Mucosa of gallbladder (tissue), 1 donor: ENCODE results near the gene PALLD. TPM values are rescaled to one million over a fixed set of nuclear protein-coding genes. Genes with fewer than 3 reads are reported as not detected.

Source experiments
- DNase-seq: peaks from one replicate; pipeline ENCODE4 v3.0.0-alpha.2; 2020; ENCODE audit warnings: low spot score
- total RNA-seq: library from RNA; stranded (reverse); gene quantifications from one replicate; pipeline ENCODE4 v1.2.1, GENCODE V29; 2021
- donor health status: DM: no; HTN: no; CAD: no.

The PALLD gene
- total RNA-seq, 1 donor from 2014 or later = 250 TPM

GRCh38 chr4:168849030-168849675, 352.3 kb downstream of the PALLD start:
- no peak for DNase-seq

GRCh38 chr4:168849997-168850396, 353.1 kb downstream of the PALLD start:
- DNase-seq = no peak

- DNase-seq = no peak
Observed at GRCh38 chr4:168852387-168852786, 355.5 kb downstream of the PALLD start.

GRCh38 chr4:168852933-168853713, 356.3 kb downstream of the PALLD start:
- DNase-seq = no peak

- DNase-seq = no peak
Observed at GRCh38 chr4:168853770-168854169, 356.9 kb downstream of the PALLD start.

- peak; percentile 27 for DNase-seq
Observed at GRCh38 chr4:168854350-168854921, 357.6 kb downstream of the PALLD start.

- DNase-seq = no peak
Observed at GRCh38 chr4:168856312-168856711, 359.5 kb downstream of the PALLD start.

- DNase-seq = no peak
Observed at GRCh38 chr4:168857009-168857408, 360.2 kb downstream of the PALLD start.

GRCh38 chr4:168857546-168858314, 360.9 kb downstream of the PALLD start:
- DNase-seq = peak; percentile 32

- no peak for DNase-seq
Observed at GRCh38 chr4:168859100-168859499, 362.2 kb downstream of the PALLD start.

GRCh38 chr4:168859888-168860694, 363.2 kb downstream of the PALLD start:
- no peak for DNase-seq

GRCh38 chr4:168860827-168861226, 364.0 kb downstream of the PALLD start:
- DNase-seq = no peak

- no peak for DNase-seq
Observed at GRCh38 chr4:168863719-168864647, 367.1 kb downstream of the PALLD start.

- no peak for DNase-seq
Observed at GRCh38 chr4:168864821-168865541, 368.1 kb downstream of the PALLD start.

- no peak for DNase-seq
Observed at GRCh38 chr4:168865854-168866253, 369.0 kb downstream of the PALLD start.

GRCh38 chr4:168866635-168867034, 369.8 kb downstream of the PALLD start:
- DNase-seq = no peak

- DNase-seq = no peak
Observed at GRCh38 chr4:168867128-168867527, 370.3 kb downstream of the PALLD start.

GRCh38 chr4:168868044-168868781, 371.4 kb downstream of the PALLD start:
- no peak for DNase-seq

GRCh38 chr4:168868802-168869201, 371.9 kb downstream of the PALLD start:
- DNase-seq = no peak
